Trophoblast cell (in vitro differentiated cells and primary cell): ENCODE measurements around the gene BAIAP2L1.

Experiments
- DNase-seq, 2 donors: peaks; one replicate each; pipeline ENCODE4 v3.0.0-alpha.2; 2016
- H2AFZ ChIP-seq: 2 replicates; pipeline ENCODE4 v1.6.1; 2013; ENCODE audit warnings: low read length, moderate library complexity, mild to moderate bottlenecking; ENCODE audit not compliant: insufficient read depth, poor library complexity
- H2AK5ac ChIP-seq: 2 replicates; pipeline ENCODE4 v1.6.1; 2013; ENCODE audit warnings: mild to moderate bottlenecking, low read length
- H2BK120ac ChIP-seq: 2 replicates; pipeline ENCODE4 v1.6.1; 2013; ENCODE audit warnings: low read length, mild to moderate bottlenecking, moderate library complexity; ENCODE audit not compliant: insufficient read depth, poor library complexity
- H2BK12ac ChIP-seq: 2 replicates; pipeline ENCODE4 v1.6.1; 2013; ENCODE audit warnings: mild to moderate bottlenecking, low read length, moderate library complexity
- H2BK5ac ChIP-seq: 2 replicates; pipeline ENCODE4 v1.6.1; 2013; ENCODE audit warnings: low read length, low read depth, moderate library complexity, mild to moderate bottlenecking; ENCODE audit not compliant: poor library complexity
- H3K14ac ChIP-seq: 2 replicates; pipeline ENCODE4 v1.6.1; 2013; ENCODE audit warnings: mild to moderate bottlenecking, low read length
- H3K18ac ChIP-seq: 2 replicates; pipeline ENCODE4 v1.6.1; 2013; ENCODE audit warnings: mild to moderate bottlenecking, low read length
- H3K23ac ChIP-seq: 2 replicates; pipeline ENCODE4 v1.6.1; 2013; ENCODE audit warnings: low read length
- H3K27ac ChIP-seq: 2 replicates; pipeline ENCODE4 v1.5.1; 2013; ENCODE audit warnings: low read depth, mild to moderate bottlenecking, inconsistent platforms, low read length, moderate library complexity
- H3K27me3 ChIP-seq: 2 replicates; pipeline ENCODE4 v1.6.1; 2013; ENCODE audit warnings: inconsistent platforms, mild to moderate bottlenecking, low read length, moderate library complexity; ENCODE audit not compliant: insufficient read depth
- H3K36me3 ChIP-seq, 2 experiments: 1 replicate in 1 of 2; 2 replicates in 1 of 2; pipeline ENCODE4 v1.6.1; 2013; ENCODE audit warnings: low read length in 2 of 2, mild to moderate bottlenecking in 2 of 2, moderate library complexity in 1 of 2; ENCODE audit not compliant: insufficient read depth in 2 of 2, control insufficient read depth in 1 of 2
- H3K4ac ChIP-seq: 2 replicates; pipeline ENCODE4 v1.6.1; 2013; ENCODE audit warnings: low read depth, mild to moderate bottlenecking, low read length, moderate library complexity
- H3K4me1 ChIP-seq, 2 experiments: 1 replicate in 1 of 2; 2 replicates in 1 of 2; pipeline ENCODE4 v1.6.1; 2013; ENCODE audit warnings: low read length in 2 of 2, mild to moderate bottlenecking in 2 of 2, moderate library complexity in 1 of 2; ENCODE audit not compliant: insufficient read depth in 2 of 2, control insufficient read depth in 1 of 2
- H3K4me2 ChIP-seq: 2 replicates; pipeline ENCODE4 v1.6.1; 2013; ENCODE audit warnings: inconsistent platforms, mild to moderate bottlenecking, low read length, moderate library complexity
- H3K4me3 ChIP-seq: 2 replicates; pipeline ENCODE4 v1.5.1; 2013; ENCODE audit warnings: mild to moderate bottlenecking, low read depth, low read length, inconsistent platforms
- H3K79me1 ChIP-seq: one replicate; pipeline ENCODE4 v1.6.1; 2013; ENCODE audit warnings: low read length
- H3K79me2 ChIP-seq: 2 replicates; pipeline ENCODE4 v1.6.1; 2013; ENCODE audit warnings: low read length, mild to moderate bottlenecking; ENCODE audit not compliant: control insufficient read depth, insufficient read depth, poor library complexity
- H3K9ac ChIP-seq: 2 replicates; pipeline ENCODE4 v1.6.1; 2013; ENCODE audit warnings: mild to moderate bottlenecking, low read length
- H3K9me3 ChIP-seq: 2 replicates; pipeline ENCODE4 v1.6.1; 2013; ENCODE audit warnings: low read depth, mild to moderate bottlenecking, control low read depth, inconsistent platforms, low read length; ENCODE audit not compliant: insufficient read depth
- H4K12ac ChIP-seq: 2 replicates; pipeline ENCODE4 v1.6.1; 2013; ENCODE audit warnings: low read depth, mild to moderate bottlenecking, low read length, moderate library complexity
- H4K8ac ChIP-seq: 2 replicates; pipeline ENCODE4 v1.6.1; 2013; ENCODE audit warnings: low read depth, mild to moderate bottlenecking, low read length, moderate library complexity
- H4K91ac ChIP-seq: one replicate; pipeline ENCODE4 v1.6.1; 2013; ENCODE audit warnings: low read depth, mild to moderate bottlenecking, low read length, moderate library complexity
- WGBS: extraction: QIAGEN DNeasy Blood & Tissue Kit; methylation state at CpG from one replicate; pipeline ENCODE4 v1.1.7; 2013; ENCODE audit warnings: missing lambda C conversion rate; ENCODE audit not compliant: insufficient read length, insufficient coverage; ENCODE audit errors: extremely low coverage; 5-methylcytosine and 5-hydroxymethylcytosine counted together

Gene BAIAP2L1

DNA sequence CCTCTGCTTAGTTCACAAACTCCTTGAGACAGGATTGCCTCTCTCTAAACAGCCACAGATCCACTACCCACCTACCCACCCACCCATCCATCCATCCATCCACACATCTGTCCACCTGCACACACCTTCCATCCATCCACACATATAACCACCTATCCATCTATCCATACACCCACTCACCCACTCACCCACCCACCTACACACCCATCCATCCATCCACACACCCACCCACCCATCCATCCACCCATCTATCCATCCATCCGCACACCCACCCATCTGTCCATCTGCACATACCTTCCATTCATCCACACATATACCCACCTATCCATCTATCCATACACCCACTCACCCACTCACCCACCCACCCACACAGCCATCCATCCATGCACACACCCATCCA lies 158.5 kb downstream of the BAIAP2L1 start:
- Histone ChIP-seq H3K9ac (no peak overlapping the region), H4K12ac (no peak overlapping the region), H2BK120ac (no peak overlapping the region), H3K27me3 (no peaks in the 10 kb centered on the region), H3K4me1 (peaks cover 0 to 2% of the 10 kb centered on the region in 2 experiments), H3K18ac (no peak overlapping the region), H2AK5ac (no peak overlapping the region), H4K91ac (no peak overlapping the region), H3K27ac (no peak overlapping the region), H3K14ac (no peak overlapping the region), H3K79me1 (no peaks in the 10 kb centered on the region), H4K8ac (no peak overlapping the region), H3K79me2 (no peaks in the 10 kb centered on the region), H2BK5ac (no peak overlapping the region), H3K4me3 (no peak overlapping the region), H3K4me2 (no peak overlapping the region), H3K23ac (no peak overlapping the region), H3K36me3 (peaks cover 10 to 13% of the 10 kb centered on the region in 2 experiments), H2BK12ac (no peak overlapping the region), H3K9me3 (peaks cover 4% of the 10 kb centered on the region), H2AFZ (no peak overlapping the region), H3K4ac (no peak overlapping the region)
- no peak for DNase-seq
- no CpG with 5 or more reads among the region's 1 CpG for WGBS

GRCh38 chr7:98241674-98242241 lies 159.1 kb downstream of the BAIAP2L1 start:
- no peak for DNase-seq
- no peak overlapping the region for H2BK5ac ChIP-seq
- no peak overlapping the region for H2AFZ ChIP-seq
- no peaks in the 10 kb centered on the region for H3K79me2 ChIP-seq
- H3K4me2 ChIP-seq = no peak overlapping the region
- H3K14ac ChIP-seq = no peak overlapping the region
- peaks cover 10 to 13% of the 10 kb centered on the region in 2 experiments for H3K36me3 ChIP-seq
- H3K79me1 ChIP-seq = no peaks in the 10 kb centered on the region
- H3K9me3 ChIP-seq = peaks cover 4% of the 10 kb centered on the region
- no CpG with 5 or more reads among the region's 16 CpGs for WGBS
- no peaks in the 10 kb centered on the region for H3K27me3 ChIP-seq
- no peak overlapping the region for H3K27ac ChIP-seq
- H3K4ac ChIP-seq = no peak overlapping the region
- no peak overlapping the region for H3K4me3 ChIP-seq
- no peak overlapping the region for H4K91ac ChIP-seq
- peaks cover 0 to 2% of the 10 kb centered on the region in 2 experiments for H3K4me1 ChIP-seq
- no peak overlapping the region for H2AK5ac ChIP-seq
- H4K12ac ChIP-seq = no peak overlapping the region
- no peak overlapping the region for H2BK12ac ChIP-seq
- H3K18ac ChIP-seq = no peak overlapping the region
- H3K23ac ChIP-seq = no peak overlapping the region
- no peak overlapping the region for H3K9ac ChIP-seq
- no peak overlapping the region for H4K8ac ChIP-seq
- no peak overlapping the region for H2BK120ac ChIP-seq
